HG02885 (cell line): ENCODE results near the gene OTOL1.

Experiments
- ATAC-seq: cut with Tn5 transposase; IDR thresholded peaks from one replicate; pipeline ENCODE4 v1.9.1; 2021; ENCODE audit warnings: mild to moderate bottlenecking; ENCODE audit not compliant: unreplicated experiment, poor library complexity

The OTOL1 gene

DNA sequence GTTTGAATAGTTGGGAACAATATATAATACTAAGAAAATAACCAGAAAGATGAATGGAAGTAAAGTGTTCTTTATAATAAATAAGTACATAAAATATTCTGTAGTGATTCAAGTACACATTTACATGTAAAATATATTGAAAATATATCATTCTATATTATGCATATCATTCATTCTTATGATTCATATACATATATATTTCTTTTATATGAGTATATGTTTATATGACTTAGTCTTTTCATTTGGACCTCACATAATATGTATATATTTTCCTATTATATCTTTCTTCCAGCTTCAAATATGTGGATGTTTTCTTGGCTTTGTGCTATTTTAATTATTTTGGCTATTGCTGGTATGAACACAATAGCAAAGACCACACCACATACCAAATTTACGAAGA, at the start of gene OTOL1:
Gene OTOL1, plus strand, starts transcription at position 301 of the 400 bp plus-strand sequence. Its CDS starts 0 bp downstream, at position 301.
- ATAC-seq: no peak

GRCh38 chr3:161449785-161450184, 46.8 kb upstream of the OTOL1 start:
- no peak for ATAC-seq

DNA sequence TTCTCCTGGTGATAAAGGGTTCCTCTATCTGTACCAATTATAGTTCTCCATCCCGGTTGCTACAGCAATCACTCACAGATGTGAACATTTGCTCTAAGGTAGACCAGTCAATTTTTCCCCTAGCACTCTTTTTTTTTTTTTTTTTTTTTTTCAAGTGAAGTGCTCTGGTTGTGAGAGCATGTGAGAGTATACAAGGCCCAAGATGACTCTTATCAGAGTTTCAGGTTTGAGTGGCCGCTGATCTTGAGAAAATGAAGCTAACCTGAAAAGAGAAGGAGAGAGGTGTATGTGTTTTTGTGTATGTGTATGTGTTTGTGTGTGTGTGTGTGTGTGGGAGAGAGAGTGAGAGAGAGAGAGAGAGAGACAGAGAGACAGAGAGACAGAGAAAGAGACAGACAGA, 44.4 kb upstream of the OTOL1 start:
- peak; percentile 78 for ATAC-seq

DNA sequence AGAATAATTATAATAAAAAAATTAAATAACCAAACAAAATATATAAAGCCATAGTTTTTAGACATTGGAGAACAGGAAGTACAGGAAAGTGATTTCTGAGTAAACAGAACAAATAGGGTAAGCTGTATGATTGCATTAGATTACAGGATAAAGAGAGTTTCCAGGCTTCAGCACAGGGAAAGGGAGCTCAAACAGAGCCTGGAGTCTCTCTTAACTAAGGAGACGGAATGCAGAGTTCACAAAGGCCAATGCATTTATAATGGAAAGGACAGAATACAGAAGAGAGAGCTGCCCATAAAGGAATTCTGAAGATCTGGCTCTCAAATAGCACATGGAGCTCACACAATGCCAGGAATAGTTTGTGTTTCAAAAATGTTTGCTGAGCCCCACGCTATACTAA, 42.0 kb upstream of the OTOL1 start:
- no peak for ATAC-seq

DNA sequence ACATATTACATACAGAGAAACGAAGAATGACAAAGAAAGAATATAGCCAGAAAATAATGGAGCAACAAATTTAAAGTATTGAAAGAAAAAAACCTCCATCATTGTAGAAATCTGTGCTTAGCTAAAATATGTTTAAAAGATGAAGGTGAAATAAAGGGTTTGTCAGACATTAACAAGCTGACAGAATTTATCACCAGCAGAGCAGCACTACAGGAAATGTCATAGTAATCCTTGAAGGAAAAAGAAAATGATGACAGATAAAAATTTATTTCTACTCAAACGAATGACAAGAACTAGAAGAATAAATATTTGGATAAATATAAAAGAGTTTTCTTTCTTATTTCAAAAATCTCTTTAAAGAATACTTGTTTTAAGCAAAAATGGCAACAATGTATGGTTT, 40.6 kb upstream of the OTOL1 start:
- ATAC-seq: no peak

DNA sequence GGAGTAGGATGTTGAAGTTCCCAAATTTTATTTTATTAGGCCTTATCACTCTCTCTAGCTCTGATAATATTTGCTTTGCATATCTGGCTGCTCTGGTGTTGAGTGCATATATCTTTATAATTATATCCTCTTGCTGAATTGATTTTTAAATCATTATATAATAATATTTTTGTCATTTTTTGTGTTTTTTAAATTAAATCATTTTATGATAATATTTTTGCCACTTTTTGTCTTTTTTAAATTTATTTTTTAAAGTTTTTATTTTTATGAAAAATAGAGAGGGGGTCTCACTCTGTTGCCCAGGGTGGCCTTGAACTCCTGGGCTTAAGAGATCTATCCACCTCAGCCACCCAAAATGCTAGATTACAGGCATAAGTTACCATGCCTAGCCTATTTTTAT, 34.5 kb upstream of the OTOL1 start:
- ATAC-seq: no peak

GRCh38 chr3:161471211-161471610, 25.4 kb upstream of the OTOL1 start:
- ATAC-seq: no peak

- no peak for ATAC-seq
Measured at GRCh38 chr3:161474139-161474538, 22.5 kb upstream of the OTOL1 start.

DNA sequence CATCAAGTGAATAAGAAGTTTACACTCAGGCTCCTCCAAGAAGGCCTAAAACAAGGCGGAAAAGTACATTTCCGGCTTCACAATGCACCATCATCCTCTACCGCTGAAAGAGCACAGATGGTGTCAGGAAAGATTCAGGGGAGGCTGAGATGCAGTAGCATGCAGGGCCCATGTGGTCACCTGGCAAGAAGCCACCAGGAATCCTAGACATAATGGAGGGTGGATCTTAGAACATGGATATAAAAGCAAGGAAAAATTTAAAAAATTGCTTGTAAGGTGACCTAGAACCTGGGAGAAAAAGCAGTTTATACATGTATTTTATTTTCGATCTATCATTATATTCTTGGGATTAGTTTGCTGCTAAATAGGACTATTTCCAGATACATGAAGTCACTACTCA, 21.9 kb upstream of the OTOL1 start:
- ATAC-seq: no peak

DNA sequence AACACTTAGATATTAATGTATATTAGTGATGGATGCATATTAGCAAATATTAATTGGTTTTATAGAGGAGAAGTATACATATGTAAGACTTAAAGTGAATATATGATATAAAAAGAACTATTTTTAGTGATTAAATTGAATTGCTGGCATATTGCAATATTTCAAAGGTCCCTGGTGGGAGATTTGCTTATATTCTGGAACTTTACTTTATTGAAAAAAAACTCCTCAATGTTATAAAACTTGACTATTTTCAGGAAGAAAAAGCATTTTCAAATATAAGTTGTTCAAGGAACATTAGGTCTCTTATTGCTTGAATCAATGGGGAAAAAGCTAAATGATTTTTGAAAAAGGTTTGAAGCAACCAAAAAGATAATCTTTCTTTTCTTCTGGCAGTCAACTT, 21.4 kb upstream of the OTOL1 start:
- no peak for ATAC-seq

GRCh38 chr3:161475905-161476304, 20.7 kb upstream of the OTOL1 start:
- no peak for ATAC-seq

- ATAC-seq: no peak
Measured at GRCh38 chr3:161484226-161484625, 12.4 kb upstream of the OTOL1 start.

- peak; percentile 62 for ATAC-seq
Measured at GRCh38 chr3:161488284-161488683, 8.3 kb upstream of the OTOL1 start.

DNA sequence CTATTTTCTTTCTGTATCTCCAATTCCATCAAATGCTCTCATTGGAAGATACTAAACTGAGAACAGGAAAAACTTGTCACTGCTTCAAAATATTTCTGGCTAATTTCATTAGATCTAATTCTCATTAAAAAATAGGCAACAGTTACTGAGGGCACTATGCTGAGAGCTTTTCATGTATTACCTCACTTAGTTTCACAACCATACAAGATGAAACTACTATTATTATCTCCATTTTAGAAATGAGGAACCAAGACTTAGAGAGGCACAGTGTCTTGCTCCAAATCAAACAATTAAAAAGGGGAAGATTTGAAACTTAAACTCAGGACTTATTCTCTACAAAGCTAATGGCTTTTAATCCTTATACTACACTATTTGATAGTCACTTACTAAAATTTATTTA, 7.2 kb upstream of the OTOL1 start:
- ATAC-seq: peak; percentile 91

DNA sequence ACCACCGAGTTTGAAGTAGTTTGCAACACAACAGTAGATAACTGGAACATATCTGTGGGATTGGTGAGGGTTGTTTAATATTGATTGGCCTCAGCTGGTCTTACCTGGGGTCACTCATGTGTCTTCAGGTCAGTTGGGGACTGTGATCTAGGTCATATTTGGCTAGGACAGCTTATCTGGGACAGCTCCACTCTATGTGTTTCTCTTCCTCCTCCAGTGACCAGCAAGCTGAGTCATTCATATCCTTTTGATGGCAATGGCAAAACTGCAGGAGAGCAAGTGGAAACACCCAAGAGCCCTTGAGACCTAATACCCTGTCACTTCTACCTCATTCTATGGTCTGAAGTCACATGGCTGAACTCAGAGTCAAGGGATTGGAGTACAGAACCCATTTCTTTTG, 5.8 kb upstream of the OTOL1 start:
- ATAC-seq: peak; percentile 63

GRCh38 chr3:161498259-161498921, 1.8 kb downstream of the OTOL1 start:
- no peak for ATAC-seq

DNA sequence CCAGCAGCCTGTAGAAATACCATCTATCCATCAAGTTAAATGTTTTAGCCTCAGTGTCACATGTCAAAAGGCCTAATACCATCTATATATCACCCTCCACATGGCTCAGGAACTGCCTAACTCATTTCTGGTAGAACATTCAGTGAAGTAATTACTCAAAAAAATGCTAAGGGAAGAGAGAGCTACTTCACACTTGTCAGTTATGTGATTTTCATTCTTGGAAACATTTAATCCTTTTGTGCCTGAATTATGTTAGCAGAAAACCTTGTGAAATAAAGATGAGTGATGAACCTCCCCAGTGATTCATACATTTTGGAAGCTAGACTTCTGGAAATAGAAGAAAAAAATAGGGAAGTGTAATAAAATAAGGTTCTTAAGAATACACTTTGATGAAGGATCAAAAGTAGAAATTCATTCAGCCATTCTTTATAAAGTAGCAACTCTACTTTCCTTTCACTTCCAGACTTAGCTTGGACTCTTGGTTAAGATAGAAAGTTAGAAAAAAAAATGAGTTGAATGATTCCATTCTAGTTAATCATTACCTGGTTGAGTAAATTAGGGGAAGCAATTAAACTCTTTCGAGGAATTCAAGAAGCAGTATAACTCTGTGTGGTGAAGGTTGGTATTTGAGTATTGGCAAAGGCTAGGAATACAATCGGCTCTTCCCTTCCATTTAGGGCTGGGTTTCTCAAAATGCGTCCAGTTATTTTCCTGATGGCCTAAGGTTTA, 3.6 kb downstream of the OTOL1 start:
- no peak for ATAC-seq

DNA sequence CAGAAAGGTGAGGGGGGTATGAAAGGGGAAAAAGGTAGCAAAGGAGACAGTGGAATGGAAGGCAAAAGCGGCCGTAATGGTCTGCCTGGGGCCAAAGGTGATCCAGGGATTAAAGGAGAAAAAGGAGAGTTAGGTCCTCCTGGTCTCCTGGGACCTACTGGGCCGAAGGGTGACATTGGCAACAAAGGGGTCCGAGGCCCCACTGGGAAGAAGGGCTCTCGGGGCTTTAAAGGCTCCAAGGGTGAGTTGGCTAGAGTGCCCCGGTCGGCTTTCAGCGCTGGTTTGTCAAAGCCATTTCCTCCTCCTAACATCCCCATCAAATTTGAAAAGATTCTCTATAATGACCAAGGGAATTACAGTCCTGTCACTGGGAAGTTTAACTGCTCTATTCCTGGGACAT, 6.7 kb downstream of the OTOL1 start:
- no peak for ATAC-seq

DNA sequence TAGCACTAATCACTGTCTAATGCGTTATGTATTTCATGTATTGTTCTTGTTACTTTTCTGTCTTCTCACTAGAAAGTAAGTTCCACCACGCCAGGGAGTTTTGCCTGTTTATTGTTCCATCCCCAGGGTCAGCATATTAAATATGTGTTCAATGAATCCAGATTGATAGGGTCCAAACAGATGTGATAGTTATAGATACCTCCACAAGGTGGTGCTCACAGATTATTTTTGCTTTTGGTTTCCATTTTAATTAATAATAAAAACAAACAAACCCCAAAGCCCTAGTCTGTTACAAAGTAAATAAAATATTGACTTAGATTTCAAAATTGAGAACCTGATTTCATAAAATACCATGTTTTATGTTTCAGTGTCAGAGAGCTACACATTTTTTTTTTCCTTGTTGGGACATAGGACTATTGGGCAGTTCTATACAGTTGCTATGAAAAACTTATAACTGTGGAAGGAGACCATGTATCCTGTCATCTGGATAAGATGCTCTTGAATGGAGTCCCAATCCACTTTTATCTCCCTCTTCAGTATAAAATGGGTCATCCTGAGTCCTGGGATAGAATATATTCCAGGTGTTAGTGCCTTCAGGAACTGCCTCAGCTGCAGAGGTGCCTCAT, 12.4 kb downstream of the OTOL1 start:
- peak; percentile 76 for ATAC-seq

- ATAC-seq: no peak
Measured at GRCh38 chr3:161510510-161511260, 14.1 kb downstream of the OTOL1 start.

GRCh38 chr3:161523916-161524315, 27.3 kb downstream of the OTOL1 start:
- ATAC-seq: no peak
